H1 (cell line): ENCODE data around the gene CPED1. TPM values are rescaled to one million over a fixed set of nuclear protein-coding genes. Genes with fewer than 3 reads are reported as not detected.
A peak's percentile ranks its signal among the peaks of the same experiment; 100 is the strongest.

Source experiments
- ASH2L ChIP-seq: fragments of 200-600, 300-600 bp; sonication (generic); IDR thresholded peaks from one replicate; pipeline ENCODE4 v1.7.1; 2017; ENCODE audit warnings: low read length
- CEBPB ChIP-seq: IDR thresholded peaks from 2 replicates; pipeline ENCODE4 v1.6.1; 2012; ENCODE audit warnings: low read depth, low read length
- EP300 ChIP-seq, 2 experiments: IDR thresholded peaks; 1 replicate in 1 of 2; 2 replicates in 1 of 2; pipeline ENCODE4 v1.6.1; 2011 to 2012; ENCODE audit warnings: low read depth in 2 of 2, low read length in 2 of 2, mild to moderate bottlenecking in 2 of 2, borderline replicate concordance in 1 of 2, inconsistent platforms in 1 of 2, moderate library complexity in 1 of 2
- GTF2F1 ChIP-seq: IDR thresholded peaks from 2 replicates; pipeline ENCODE4 v1.6.1; 2012; ENCODE audit warnings: low read depth, low read length, improper control_type of control experiment, borderline replicate concordance
- HDAC2 ChIP-seq, 2 experiments: fragments of 300-600 bp in 1 of 2; sonication (generic) in 1 of 2; IDR thresholded peaks; 2 replicates each; pipeline ENCODE4 v1.6.1; 2011 to 2012; ENCODE audit warnings: low read depth in 2 of 2, low read length in 2 of 2, mild to moderate bottlenecking in 2 of 2, moderate library complexity in 2 of 2, borderline replicate concordance in 1 of 2, inconsistent platforms in 1 of 2
- HDAC6 ChIP-seq: IDR thresholded peaks from one replicate; pipeline ENCODE4 v1.7.1; 2012; ENCODE audit warnings: low read depth, mild to moderate bottlenecking, inconsistent platforms, low read length, moderate library complexity
- JUN ChIP-seq: IDR thresholded peaks from 2 replicates; pipeline ENCODE4 v1.6.1; 2011; ENCODE audit warnings: low read depth, mild to moderate bottlenecking, improper control_type of control experiment, low read length
- JUND ChIP-seq: IDR thresholded peaks from 2 replicates; pipeline ENCODE4 v1.6.1; 2011; ENCODE audit warnings: mild to moderate bottlenecking, improper control_type of control experiment, low read length
- KDM4A ChIP-seq: IDR thresholded peaks from one replicate; pipeline ENCODE4 v1.7.1; 2012; ENCODE audit warnings: low read depth, mild to moderate bottlenecking, moderate library complexity, low read length, inconsistent platforms; ENCODE audit not compliant: severe bottlenecking
- KDM5A ChIP-seq: fragments of 200-600 bp; IDR thresholded peaks from 2 replicates; pipeline ENCODE4 v1.7.1; 2012; ENCODE audit warnings: mild to moderate bottlenecking, low read length, inconsistent platforms, mixed read lengths
- NRF1 ChIP-seq: IDR thresholded peaks from 2 replicates; pipeline ENCODE4 v1.6.1; 2011; ENCODE audit warnings: mild to moderate bottlenecking, low read depth, low read length, improper control_type of control experiment
- PHF8 ChIP-seq: fragments of 200-600 bp; sonication (generic); conservative IDR thresholded peaks from 2 replicates; pipeline ENCODE4 v1.7.1; 2012; ENCODE audit warnings: low read depth, mild to moderate bottlenecking, inconsistent platforms, low read length, moderate library complexity
- POLR2AphosphoS5 ChIP-seq: IDR thresholded peaks from 2 replicates; pipeline ENCODE4 v1.6.1; 2011; ENCODE audit warnings: low read depth, low read length
- RBBP5 ChIP-seq: IDR thresholded peaks from 2 replicates; pipeline ENCODE4 v1.7.1; 2012; ENCODE audit warnings: low read depth, mild to moderate bottlenecking, inconsistent platforms, low read length, moderate library complexity, borderline replicate concordance
- RFX5 ChIP-seq: IDR thresholded peaks from 2 replicates; pipeline ENCODE4 v1.6.1; 2011; ENCODE audit warnings: low read depth, low read length, improper control_type of control experiment, borderline replicate concordance
- RNF2 ChIP-seq: fragments of 200-900, 300-1000 bp; sonication (generic); IDR thresholded peaks from 2 replicates; pipeline ENCODE4 v1.7.1; 2016; ENCODE audit warnings: borderline replicate concordance, low read depth, mild to moderate bottlenecking, antibody characterized with exemption, low read length; ENCODE audit not compliant: poor library complexity, severe bottlenecking; ENCODE audit errors: missing control alignments
- SAP30 ChIP-seq: fragments of 300-600 bp; sonication (generic); IDR thresholded peaks from 2 replicates; pipeline ENCODE4 v1.7.1; 2012; ENCODE audit warnings: low read length, moderate library complexity, mild to moderate bottlenecking, inconsistent platforms; ENCODE audit not compliant: insufficient read depth, insufficient replicate concordance
- SIN3A ChIP-seq, 2 experiments: IDR thresholded peaks in 1 of 2; conservative IDR thresholded peaks in 1 of 2; 2 replicates each; pipeline ENCODE4 v1.6.1; 2011 to 2012; ENCODE audit warnings: low read length in 2 of 2, improper control_type of control experiment in 1 of 2, low read depth in 1 of 2, mild to moderate bottlenecking in 1 of 2
- SIRT6 ChIP-seq: IDR thresholded peaks from one replicate; pipeline ENCODE4 v1.7.1; 2012; ENCODE audit warnings: low read length, inconsistent platforms
- polyA plus RNA-seq, 7 experiments: library from polyadenylated mRNA; depleted of rRNA in 3 of 7; stranded (reverse) in 5 of 7; unstranded in 2 of 7; fragments of >200 nt in 5 of 7; fragments of 200-250 nt in 2 of 7; gene quantifications; 1 replicate in 5 of 7; 2 replicates in 1 of 7; 4 replicates in 1 of 7; pipeline versions ENCODE4 v1.2.1 to v1.2.3, GENCODE V29; 2011 to 2013; ENCODE audit warnings: missing spikeins in 2 of 7, mixed read lengths in 2 of 7
- total RNA-seq: library from RNA; stranded (reverse); fragmentation: NEBNext Ultra II Directional; extraction: Animal tissue kit (Norgen Biotek cat#: 25700); gene quantifications from 2 replicates; pipeline ENCODE4 v1.2.1, GENCODE V29; 2021
- TF ChIP-seq, protein P1 (sequence below), 3 experiments: IDR thresholded peaks; 1 replicate in 2 of 3; 2 replicates in 1 of 3; pipeline versions ENCODE4 v1.5.1 to v1.6.1; 2011; ENCODE audit warnings: low read length in 3 of 3, mild to moderate bottlenecking in 3 of 3, inconsistent platforms in 2 of 3, low read depth in 1 of 3, moderate library complexity in 1 of 3; ENCODE audit not compliant: insufficient read depth in 1 of 3; ENCODE audit errors: control extremely low read depth in 1 of 3

Gene CPED1
- total and polyA plus RNA-seq, 2 of the 8 experiments (the other 6 are each of a cell fraction or from before 2014, with no cell fraction given) = 0.08 to 0.39 TPM

DNA sequence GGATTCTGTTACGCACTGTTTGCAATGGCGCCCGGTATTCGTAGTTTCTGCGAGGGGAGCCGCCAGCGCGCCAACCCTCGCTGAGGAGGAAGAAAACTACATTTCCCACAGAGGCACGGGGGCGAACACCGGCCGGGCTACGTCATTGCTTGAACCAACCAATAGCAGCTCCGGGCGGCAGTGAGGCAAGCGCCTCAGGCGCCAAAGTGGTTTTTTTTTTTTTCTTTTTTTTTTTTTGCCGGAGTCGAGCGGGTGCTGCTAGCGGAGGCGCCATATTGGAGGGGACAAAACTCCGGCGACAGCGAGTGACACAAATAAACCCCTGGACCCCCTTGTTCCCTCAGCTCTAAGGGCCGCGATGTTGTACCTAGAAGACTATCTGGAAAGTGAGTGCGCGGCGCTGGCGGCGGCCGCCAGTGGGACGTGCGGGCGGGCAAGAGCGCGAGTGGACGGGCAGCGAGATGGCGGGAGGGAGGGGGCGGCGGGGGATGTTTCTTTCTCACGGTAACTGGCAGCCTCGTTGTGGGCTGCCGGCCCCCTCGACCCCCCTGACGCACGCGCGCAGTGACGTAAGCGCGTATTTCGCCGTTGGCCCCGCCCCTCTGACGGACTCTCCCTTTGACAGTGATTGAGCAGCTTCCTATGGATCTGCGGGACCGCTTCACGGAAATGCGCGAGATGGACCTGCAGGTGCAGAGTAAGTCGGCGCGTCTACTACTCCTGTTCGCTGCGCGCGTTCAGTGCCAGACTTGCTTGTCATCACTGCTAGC is 37.8 kb upstream of the CPED1 start, which contains the start of gene ING3 (continued):
- TF ChIP-seq HDAC2 (IDR thresholded peaks at IDR 0.05; ENCODE audit: borderline replicate concordance in 1 of 2, low read depth in 2 of 2, low read length in 2 of 2) (peak; percentile 84 to 88; a peak in 2 of 4 replicates), KDM5A (no peak), RFX5 (no peak), GTF2F1 (no peak), SAP30 (no peak), POLR2AphosphoS5 (no peak; the same call in 1 of the 2 replicates), ASH2L (peak; percentile 86), JUND (peak; percentile 20; the same call in 1 of the 2 replicates), JUN (no peak), NRF1 (no peak), RBBP5 (peak; percentile 74; the same call in 1 of the 2 replicates), SIN3A (conservative IDR thresholded peaks at IDR 0.05 in 1 of 2, IDR thresholded peaks at IDR 0.05 in 1 of 2; ENCODE audit: low read depth in 1 of 2, low read length in 2 of 2) (peak; percentile 55 to 95; a peak in 2 of 4 replicates), RNF2 (no peak), HDAC6 (no peak), KDM4A (peak; percentile 47), SIRT6 (no peak), EP300 (IDR thresholded peaks at IDR 0.05; ENCODE audit: borderline replicate concordance in 1 of 2, low read depth in 2 of 2, low read length in 2 of 2) (no peak), CEBPB (peak; percentile 16; the same call in 1 of the 2 replicates), PHF8 (peak; percentile 98)
- TF ChIP-seq, protein P1, sequence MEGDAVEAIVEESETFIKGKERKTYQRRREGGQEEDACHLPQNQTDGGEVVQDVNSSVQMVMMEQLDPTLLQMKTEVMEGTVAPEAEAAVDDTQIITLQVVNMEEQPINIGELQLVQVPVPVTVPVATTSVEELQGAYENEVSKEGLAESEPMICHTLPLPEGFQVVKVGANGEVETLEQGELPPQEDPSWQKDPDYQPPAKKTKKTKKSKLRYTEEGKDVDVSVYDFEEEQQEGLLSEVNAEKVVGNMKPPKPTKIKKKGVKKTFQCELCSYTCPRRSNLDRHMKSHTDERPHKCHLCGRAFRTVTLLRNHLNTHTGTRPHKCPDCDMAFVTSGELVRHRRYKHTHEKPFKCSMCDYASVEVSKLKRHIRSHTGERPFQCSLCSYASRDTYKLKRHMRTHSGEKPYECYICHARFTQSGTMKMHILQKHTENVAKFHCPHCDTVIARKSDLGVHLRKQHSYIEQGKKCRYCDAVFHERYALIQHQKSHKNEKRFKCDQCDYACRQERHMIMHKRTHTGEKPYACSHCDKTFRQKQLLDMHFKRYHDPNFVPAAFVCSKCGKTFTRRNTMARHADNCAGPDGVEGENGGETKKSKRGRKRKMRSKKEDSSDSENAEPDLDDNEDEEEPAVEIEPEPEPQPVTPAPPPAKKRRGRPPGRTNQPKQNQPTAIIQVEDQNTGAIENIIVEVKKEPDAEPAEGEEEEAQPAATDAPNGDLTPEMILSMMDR (IDR thresholded peaks at IDR 0.05; ENCODE audit: control extremely low read depth in 1 of 3, insufficient read depth in 1 of 3, low read depth in 1 of 3, low read length in 3 of 3) = no peak
